Chondrocyte (in vitro differentiated cells): Measurements from ENCODE around the gene PAGE2. TPM values are rescaled to one million over a fixed set of nuclear protein-coding genes. Genes with fewer than 3 reads are reported as not detected.

Experiments used
- total RNA-seq: library from RNA; stranded (reverse); gene quantifications from 3 replicates; pipeline ENCODE4 v1.2.1, GENCODE V29; 2021

The PAGE2 gene
- total RNA-seq, 1 donor from 2014 or later: not detected

Other genes starting within 250 kb of the PAGE2 start
- 60.4 to 105 TPM (median 66.1 TPM) in 3 replicates for gene TRO, start 168.2 kb upstream of the PAGE2 start, total RNA-seq
- gene PFKFB1, start 94.8 kb upstream of the PAGE2 start, total RNA-seq: 0.25 to 0.31 TPM in 2 of 3 replicates, not detected in the other
- gene APEX2, start 88.7 kb upstream of the PAGE2 start, total RNA-seq: 10.9 to 17.9 TPM (median 12.7 TPM) in 3 replicates
- gene ALAS2, start 58.0 kb upstream of the PAGE2 start, total RNA-seq: not detected in 3 replicates
- not detected in 3 replicates for gene PAGE2B, start 14.0 kb upstream of the PAGE2 start, total RNA-seq
- gene PAGE5, start 131.3 kb downstream of the PAGE2 start, total RNA-seq: not detected in 3 replicates
- gene PAGE3, start 175.9 kb downstream of the PAGE2 start, total RNA-seq: not detected in 3 replicates